ENCODE measurements around the gene PALMD. TPM values are rescaled to one million over a fixed set of nuclear protein-coding genes. Genes with fewer than 3 reads are reported as not detected.

Gene PALMD
- total and polyA plus RNA-seq, 9 donors: 75.7 to 104 (median 93.8) TPM

DNA sequence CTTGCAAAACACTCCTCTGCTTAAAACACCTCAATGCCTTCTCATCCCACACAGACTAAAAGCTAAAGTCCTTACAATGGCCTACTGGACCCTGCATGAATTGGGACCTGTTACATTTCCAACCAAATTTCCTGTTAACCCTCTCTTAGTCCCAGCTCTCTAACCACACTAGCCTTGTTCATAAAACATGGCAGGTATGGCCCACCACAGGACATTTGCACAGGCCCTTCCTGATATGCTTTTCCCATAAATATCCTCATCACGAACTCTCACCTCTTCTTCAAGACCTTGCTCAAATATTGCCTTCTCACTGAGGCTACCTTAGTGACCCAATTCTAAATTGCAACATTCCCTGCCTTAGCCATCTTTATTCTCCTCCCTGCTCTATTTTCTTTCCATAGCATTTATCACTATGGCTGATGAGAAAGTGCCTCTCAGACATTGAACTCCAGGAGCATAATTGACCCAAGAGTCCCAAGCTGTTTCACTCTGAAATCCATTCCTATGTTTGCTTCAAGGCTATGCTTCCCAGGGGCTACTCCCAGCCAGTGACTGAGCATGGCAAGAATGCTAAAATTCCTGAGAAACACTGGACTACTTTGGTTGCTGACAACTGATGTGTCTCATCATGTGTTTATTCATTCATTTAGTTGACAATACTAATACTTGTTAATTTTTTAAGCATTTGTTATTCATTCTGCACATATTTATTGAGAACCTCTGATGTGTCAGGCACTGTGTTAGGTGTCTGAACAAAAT lies 2.7 kb upstream of the PALMD start:
- Histone ChIP-seq H3K9me3 (replicated peaks; ENCODE audit: control insufficient read depth, low read depth, low read length) (no peaks in the 10 kb centered on the region), H3K27me3 (ENCODE audit: control insufficient read depth, insufficient read depth, low read length) (no peaks in the 10 kb centered on the region), H3K27ac (ENCODE audit: low read length) (no peak overlapping the region), H3K4me1 (ENCODE audit: control insufficient read depth, insufficient read depth, low read length) (peaks cover 15% of the 10 kb centered on the region), H3K4me3 (ENCODE audit: low read length) (no peak overlapping the region), H3K36me3 (ENCODE audit: control insufficient read depth, insufficient read depth, low read length) (no peaks in the 10 kb centered on the region)
- WGBS (ENCODE audit: insufficient coverage): 100% methylated on average over 1 of the region's 1 CpG
- no peak for DNase-seq

- 57% methylated on average over 1 of the region's 2 CpGs for WGBS (ENCODE audit: insufficient coverage)
- H3K4me3 ChIP-seq (ENCODE audit: low read length): no peak overlapping the region
- peak overlapping the region; percentile 48 for H3K27ac ChIP-seq (ENCODE audit: low read length)
These were observed 1.5 kb upstream of the PALMD start for GRCh38 chr1:99644279-99645004.

DNA sequence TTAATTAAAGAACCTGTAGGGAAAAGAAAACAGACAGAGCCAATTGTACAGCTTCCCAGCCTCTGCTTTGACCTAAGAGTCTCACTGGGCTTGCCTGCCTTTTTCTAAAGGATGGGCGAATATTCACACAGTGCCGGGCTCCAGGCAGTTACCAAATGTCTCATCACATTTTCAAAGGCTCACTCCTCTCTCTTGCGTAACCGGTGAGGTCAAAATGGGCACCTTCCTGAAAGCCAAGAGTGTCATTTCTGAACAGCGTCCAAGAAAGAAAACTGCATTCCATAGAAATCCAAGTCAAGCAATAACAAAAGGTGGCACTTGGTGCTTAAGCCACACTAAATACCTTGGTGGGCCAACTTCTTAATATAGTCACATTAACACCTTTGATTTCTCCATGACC lies 710 bp upstream of the PALMD start:
- no peak for DNase-seq
- H3K27ac ChIP-seq (ENCODE audit: low read length): peak overlapping the region; percentile 94
- H3K4me3 ChIP-seq (ENCODE audit: low read length): no peak overlapping the region
- H3K4me1 ChIP-seq (ENCODE audit: control insufficient read depth, insufficient read depth, low read length): peaks cover 18% of the 10 kb centered on the region
- no peaks in the 10 kb centered on the region for H3K9me3 ChIP-seq (replicated peaks; ENCODE audit: control insufficient read depth, low read depth, low read length)
- no peaks in the 10 kb centered on the region for H3K27me3 ChIP-seq (ENCODE audit: control insufficient read depth, insufficient read depth, low read length)
- H3K36me3 ChIP-seq (ENCODE audit: control insufficient read depth, insufficient read depth, low read length): peaks cover 2% of the 10 kb centered on the region
- WGBS (ENCODE audit: insufficient coverage): 63% methylated on average over 5 of the region's 5 CpGs

More at GRCh38 chr1:99644279-99645004, 1.5 kb upstream of the PALMD start:
- Histone ChIP-seq H3K36me3 (ENCODE audit: control insufficient read depth, insufficient read depth, low read length) (no peaks in the 10 kb centered on the region), H3K27me3 (ENCODE audit: control insufficient read depth, insufficient read depth, low read length) (no peaks in the 10 kb centered on the region), H3K9me3 (replicated peaks; ENCODE audit: control insufficient read depth, low read depth, low read length) (no peaks in the 10 kb centered on the region), H3K4me1 (ENCODE audit: control insufficient read depth, insufficient read depth, low read length) (peaks cover 16% of the 10 kb centered on the region)
- no peak for DNase-seq

DNA sequence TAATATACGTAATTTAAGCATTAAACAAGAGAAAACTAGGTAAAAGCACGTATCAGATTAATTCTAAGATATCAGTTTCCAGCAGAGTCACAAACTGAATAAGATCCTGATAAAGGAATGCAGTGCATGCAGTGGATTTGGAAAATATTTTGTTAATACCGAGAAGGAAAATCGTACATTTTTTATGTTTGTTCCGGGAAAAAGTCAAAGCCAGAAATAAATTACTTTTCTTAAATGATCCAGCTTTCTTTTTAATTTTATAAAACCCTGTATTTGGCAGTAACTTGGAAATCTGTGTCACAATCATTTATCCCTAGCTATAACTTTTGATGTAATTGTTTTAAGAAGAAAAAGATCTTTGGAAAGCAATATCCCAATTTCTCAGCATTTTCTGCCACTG lies 955 bp downstream of the PALMD start:
- peak overlapping the region; percentile 56 for H3K4me3 ChIP-seq (ENCODE audit: low read length)
- H3K4me1 ChIP-seq (ENCODE audit: control insufficient read depth, insufficient read depth, low read length): peaks cover 22% of the 10 kb centered on the region
- peak overlapping the region; percentile 94 for H3K27ac ChIP-seq (ENCODE audit: low read length)
- DNase-seq: peak; percentile 59
- H3K27me3 ChIP-seq (ENCODE audit: control insufficient read depth, insufficient read depth, low read length): no peaks in the 10 kb centered on the region
- peaks cover 2% of the 10 kb centered on the region for H3K36me3 ChIP-seq (ENCODE audit: control insufficient read depth, insufficient read depth, low read length)
- no CpG with 5 or more reads among the region's 5 CpGs for WGBS (ENCODE audit: insufficient coverage)
- H3K9me3 ChIP-seq (replicated peaks; ENCODE audit: control insufficient read depth, low read depth, low read length): no peaks in the 10 kb centered on the region

DNA sequence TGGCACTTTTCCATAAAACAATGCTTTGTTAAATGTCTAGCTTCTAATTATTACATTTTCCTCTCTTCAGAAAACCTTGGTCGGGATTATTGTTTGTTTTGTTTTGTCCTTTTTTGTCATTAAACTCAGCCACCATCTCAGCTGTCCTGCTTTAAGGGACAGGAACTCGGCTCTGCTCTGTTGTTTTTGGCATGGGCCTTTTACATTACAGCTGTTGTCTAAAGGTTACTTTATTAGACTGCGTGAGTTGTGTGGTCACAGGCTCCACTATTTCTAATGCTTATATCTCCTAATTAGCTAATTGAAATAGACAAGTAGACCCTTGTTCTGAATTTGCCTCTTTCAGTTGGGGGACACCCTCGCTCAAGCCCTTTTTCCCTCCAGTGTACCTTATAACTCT lies 1.6 kb downstream of the PALMD start:
- peak overlapping the region; percentile 56 for H3K4me3 ChIP-seq (ENCODE audit: low read length)
- H3K36me3 ChIP-seq (ENCODE audit: control insufficient read depth, insufficient read depth, low read length): peaks cover 2% of the 10 kb centered on the region
- H3K9me3 ChIP-seq (replicated peaks; ENCODE audit: control insufficient read depth, low read depth, low read length): no peaks in the 10 kb centered on the region
- WGBS (ENCODE audit: insufficient coverage): no CpG with 5 or more reads among the region's 4 CpGs
- peak; percentile 81 for DNase-seq
- H3K4me1 ChIP-seq (ENCODE audit: control insufficient read depth, insufficient read depth, low read length): peaks cover 22% of the 10 kb centered on the region
- H3K27me3 ChIP-seq (ENCODE audit: control insufficient read depth, insufficient read depth, low read length): no peaks in the 10 kb centered on the region
- H3K27ac ChIP-seq (ENCODE audit: low read length): peak overlapping the region; percentile 94

DNA sequence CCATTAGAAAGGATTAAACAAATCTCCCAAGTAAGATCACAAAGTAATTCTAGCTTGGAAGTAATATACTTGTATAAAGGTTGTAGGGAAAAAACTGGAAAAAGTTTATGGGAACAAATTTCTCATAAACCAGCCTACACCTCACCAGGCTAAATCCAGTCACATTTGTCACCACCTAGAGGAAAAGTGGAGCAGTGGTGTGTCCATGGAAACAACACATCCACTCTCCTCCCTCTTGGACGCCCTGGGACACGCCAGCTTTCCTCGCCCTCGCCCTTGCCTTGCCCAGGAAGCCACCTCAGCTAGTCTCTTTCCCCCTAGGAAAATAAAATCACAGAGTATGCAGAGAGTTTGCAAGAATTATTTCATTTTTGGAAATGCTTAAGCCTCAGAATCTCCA lies 2.2 kb downstream of the PALMD start:
- H3K4me3 ChIP-seq (ENCODE audit: low read length): peak overlapping the region; percentile 56
- no peaks in the 10 kb centered on the region for H3K27me3 ChIP-seq (ENCODE audit: control insufficient read depth, insufficient read depth, low read length)
- WGBS (ENCODE audit: insufficient coverage): no CpG with 5 or more reads among the region's 4 CpGs
- H3K27ac ChIP-seq (ENCODE audit: low read length): peak overlapping the region; percentile 94
- peaks cover 2% of the 10 kb centered on the region for H3K36me3 ChIP-seq (ENCODE audit: control insufficient read depth, insufficient read depth, low read length)
- DNase-seq: peak; percentile 75
- no peaks in the 10 kb centered on the region for H3K9me3 ChIP-seq (replicated peaks; ENCODE audit: control insufficient read depth, low read depth, low read length)
- peaks cover 22% of the 10 kb centered on the region for H3K4me1 ChIP-seq (ENCODE audit: control insufficient read depth, insufficient read depth, low read length)

GRCh38 chr1:99650030-99650429 lies 4.1 kb downstream of the PALMD start:
- H3K27me3 ChIP-seq (ENCODE audit: control insufficient read depth, insufficient read depth, low read length): no peaks in the 10 kb centered on the region
- no peak overlapping the region for H3K4me3 ChIP-seq (ENCODE audit: low read length)
- peaks cover 17% of the 10 kb centered on the region for H3K4me1 ChIP-seq (ENCODE audit: control insufficient read depth, insufficient read depth, low read length)
- WGBS (ENCODE audit: insufficient coverage): no CpG with 5 or more reads among the region's 2 CpGs
- no peaks in the 10 kb centered on the region for H3K9me3 ChIP-seq (replicated peaks; ENCODE audit: control insufficient read depth, low read depth, low read length)
- peaks cover 2% of the 10 kb centered on the region for H3K36me3 ChIP-seq (ENCODE audit: control insufficient read depth, insufficient read depth, low read length)
- peak; percentile 43 for DNase-seq
- peak overlapping the region; percentile 59 for H3K27ac ChIP-seq (ENCODE audit: low read length)

- H3K9me3 ChIP-seq (replicated peaks; ENCODE audit: control insufficient read depth, low read depth, low read length): no peaks in the 10 kb centered on the region
- DNase-seq: no peak
- no peaks in the 10 kb centered on the region for H3K27me3 ChIP-seq (ENCODE audit: control insufficient read depth, insufficient read depth, low read length)
- peaks cover 11% of the 10 kb centered on the region for H3K4me1 ChIP-seq (ENCODE audit: control insufficient read depth, insufficient read depth, low read length)
- H3K4me3 ChIP-seq (ENCODE audit: low read length): no peak overlapping the region
- peaks cover 2% of the 10 kb centered on the region for H3K36me3 ChIP-seq (ENCODE audit: control insufficient read depth, insufficient read depth, low read length)
- peak overlapping the region; percentile 59 for H3K27ac ChIP-seq (ENCODE audit: low read length)
- WGBS (ENCODE audit: insufficient coverage): no CpG with 5 or more reads among the region's 3 CpGs
These were observed 5.0 kb downstream of the PALMD start for GRCh38 chr1:99650773-99651437.

GRCh38 chr1:99652881-99653281 lies 7.0 kb downstream of the PALMD start:
- peaks cover 8% of the 10 kb centered on the region for H3K4me1 ChIP-seq (ENCODE audit: control insufficient read depth, insufficient read depth, low read length)
- no peak overlapping the region for H3K4me3 ChIP-seq (ENCODE audit: low read length)
- H3K27ac ChIP-seq (ENCODE audit: low read length): peak overlapping the region; percentile 33

DNA sequence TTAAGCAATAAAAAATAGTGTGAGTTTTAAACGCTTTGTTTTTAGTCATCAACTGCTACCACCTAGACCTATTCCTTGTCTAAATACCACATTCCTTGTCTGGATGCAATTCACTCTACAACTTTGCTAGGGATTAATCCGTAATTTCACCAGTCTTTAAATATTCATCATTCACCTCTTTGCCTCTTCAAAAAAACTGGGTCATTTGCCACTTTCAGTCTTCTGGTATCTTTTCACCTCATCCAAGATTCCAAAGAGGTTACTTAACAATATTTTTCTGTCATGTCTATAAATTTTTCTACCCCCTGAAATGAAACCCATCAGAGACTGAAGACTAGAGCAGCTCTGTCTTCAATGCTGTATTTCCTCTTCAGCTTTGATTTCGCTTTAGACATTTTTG lies 9.5 kb downstream of the PALMD start:
- Histone ChIP-seq H3K27ac (ENCODE audit: low read length) (no peak overlapping the region), H3K27me3 (ENCODE audit: control insufficient read depth, insufficient read depth, low read length) (no peaks in the 10 kb centered on the region), H3K4me1 (ENCODE audit: control insufficient read depth, insufficient read depth, low read length) (peaks cover 8% of the 10 kb centered on the region), H3K9me3 (replicated peaks; ENCODE audit: control insufficient read depth, low read depth, low read length) (no peaks in the 10 kb centered on the region), H3K4me3 (ENCODE audit: low read length) (no peak overlapping the region), H3K36me3 (ENCODE audit: control insufficient read depth, insufficient read depth, low read length) (peaks cover 2% of the 10 kb centered on the region)
- DNase-seq: no peak
- WGBS (ENCODE audit: insufficient coverage): 87% methylated on average over 2 of the region's 3 CpGs

More at GRCh38 chr1:99652881-99653281, 7.0 kb downstream of the PALMD start:
- Histone ChIP-seq H3K27me3 (ENCODE audit: control insufficient read depth, insufficient read depth, low read length) (no peaks in the 10 kb centered on the region), H3K36me3 (ENCODE audit: control insufficient read depth, insufficient read depth, low read length) (peaks cover 4% of the 10 kb centered on the region), H3K9me3 (replicated peaks; ENCODE audit: control insufficient read depth, low read depth, low read length) (no peaks in the 10 kb centered on the region)
- whole genome bisulfite sequencing (ENCODE audit: insufficient coverage): no CpG with 5 or more reads among the region's 2 CpGs
- DNase-seq: peak; percentile 34
